Measurements from ENCODE around the gene FJX1. TPM values are rescaled to one million over a fixed set of nuclear protein-coding genes. Genes with fewer than 3 reads are reported as not detected.

Gene FJX1
- 0.49 and 0.73 TPM in 2 replicates for total RNA-seq

GRCh38 chr11:35617687-35618496, at the start of gene FJX1:
FJX1 (plus strand) TSS chr11:35618460; CDS start chr11:35618637, 177 bp downstream.
- ATAC-seq (ENCODE audit: low read depth) (peak; percentile 33), DNase-seq (peak; percentile 15)
- no peak for TF ChIP-seq CTCF (IDR thresholded peaks at IDR 0.05)
- no peaks in the 10 kb centered on the region for H3K9me3 Mint-ChIP-seq
- H3K27ac Mint-ChIP-seq = no peak within 1 kb of the TSS
- intact Hi-C loops (cut with micrococcal nuclease) = loop anchor here (2.0 to 5.0 kb wide), 3 partner anchors 534 to 1129 kb away; no protein-coding TSS in a partner anchor
- peaks cover 12% of the 10 kb centered on the region for H3K4me1 Mint-ChIP-seq
- peaks cover 47% of the 10 kb centered on the region for H3K27me3 Mint-ChIP-seq
- CTCF ChIA-PET = interaction anchor here (1.0 to 3.7 kb wide), 2 partner anchors 514 to 649 kb away, joined by 3 to 20 read pairs; no protein-coding TSS in a partner anchor
- POLR2A ChIA-PET = no interaction called here
- no peaks in the 10 kb centered on the region for H3K36me3 Mint-ChIP-seq (ENCODE audit: low read depth)
- peak within 1 kb of the TSS; percentile 79 for H3K4me3 Mint-ChIP-seq

DNA sequence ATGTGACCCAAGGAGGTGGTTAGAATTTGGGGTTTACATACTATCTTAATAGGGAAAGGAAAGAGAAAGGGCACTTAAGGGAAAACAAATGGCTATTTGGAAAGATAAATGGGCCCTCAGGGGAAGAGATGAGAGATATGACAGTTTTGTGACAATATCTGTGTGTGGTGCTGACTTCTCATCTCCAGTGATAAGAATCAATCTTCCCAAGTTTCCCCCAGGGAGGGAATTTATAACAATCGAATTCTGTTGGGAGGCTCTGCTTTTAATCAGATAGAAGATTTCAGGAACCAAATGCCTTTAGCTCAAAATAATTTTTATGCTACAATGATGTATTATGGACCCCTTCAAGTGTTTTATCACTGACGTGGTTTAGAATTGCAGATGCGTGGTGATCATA, 46.6 kb upstream of the FJX1 start:
- CTCF ChIA-PET = no interaction called here
- no peak for TF ChIP-seq CTCF (IDR thresholded peaks at IDR 0.05)

DNA sequence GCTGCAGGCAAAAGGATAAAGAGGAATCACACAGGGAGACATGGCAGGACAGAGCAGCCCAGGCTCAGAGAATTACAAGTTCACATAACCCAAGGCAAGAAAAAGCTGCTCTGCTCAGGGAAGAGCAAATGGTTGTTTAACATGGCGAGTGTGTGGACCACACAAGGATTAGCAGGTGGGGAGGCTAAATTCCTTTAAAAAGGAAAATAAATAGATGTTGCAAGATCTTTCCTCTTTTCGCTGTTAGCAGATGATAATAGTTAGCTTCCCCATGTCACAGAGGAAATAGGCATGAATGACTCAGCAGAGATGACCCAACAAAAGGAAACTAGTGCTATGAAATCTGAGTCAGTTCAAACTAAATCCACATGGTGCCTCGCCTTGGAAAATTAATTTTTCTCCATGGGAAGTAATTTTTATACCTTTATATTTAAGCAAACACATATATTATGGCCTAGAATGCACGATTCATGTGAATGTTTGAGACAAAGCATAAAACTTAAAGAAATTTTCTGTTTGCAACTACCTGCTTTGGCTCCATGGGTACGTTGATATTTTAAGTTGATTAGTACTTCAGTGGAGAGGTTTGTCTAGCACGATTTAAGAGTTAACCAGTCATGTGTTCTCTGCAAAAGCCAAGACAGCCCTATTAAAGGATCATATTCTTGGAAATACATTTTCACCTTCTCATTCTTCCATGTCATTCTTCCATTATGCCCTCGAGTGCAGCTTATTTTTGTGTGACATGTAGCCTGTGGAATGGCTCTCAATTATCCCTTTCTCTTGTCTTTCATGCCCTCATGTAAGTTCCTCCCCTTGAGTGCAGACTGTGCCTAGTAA, 38.5 kb upstream of the FJX1 start:
- H3K36me3 Mint-ChIP-seq (ENCODE audit: low read depth) = no peaks in the 10 kb centered on the region
- no peak for TF ChIP-seq CTCF (IDR thresholded peaks at IDR 0.05)
- ATAC-seq (ENCODE audit: low read depth) (no peak), DNase-seq (no peak)
- H3K9me3 Mint-ChIP-seq = no peaks in the 10 kb centered on the region
- ChIA-PET CTCF (no interaction called here), POLR2A (no interaction called here)
- no peaks in the 10 kb centered on the region for H3K4me1 Mint-ChIP-seq
- peaks cover 23% of the 10 kb centered on the region for H3K27me3 Mint-ChIP-seq
- intact Hi-C loops (cut with micrococcal nuclease) = no loop called here
- H3K27ac Mint-ChIP-seq = no peak overlapping the region
- H3K4me3 Mint-ChIP-seq = no peak overlapping the region

More for the DNA sequence above, 46.6 kb upstream of the FJX1 start:
- POLR2A ChIA-PET = no interaction called here
- ATAC-seq (ENCODE audit: low read depth) (no peak), DNase-seq (no peak)
- no peaks in the 10 kb centered on the region for H3K4me1 Mint-ChIP-seq
- H3K4me3 Mint-ChIP-seq = no peak overlapping the region
- H3K27ac Mint-ChIP-seq = no peak overlapping the region
- H3K27me3 Mint-ChIP-seq = peaks cover 10% of the 10 kb centered on the region
- H3K9me3 Mint-ChIP-seq = peaks cover 15% of the 10 kb centered on the region
- no peaks in the 10 kb centered on the region for H3K36me3 Mint-ChIP-seq (ENCODE audit: low read depth)
- intact Hi-C loops (cut with micrococcal nuclease) = no loop called here

- peaks cover 29% of the 10 kb centered on the region for H3K27me3 Mint-ChIP-seq
- no peak for TF ChIP-seq CTCF (IDR thresholded peaks at IDR 0.05)
- H3K4me1 Mint-ChIP-seq = no peaks in the 10 kb centered on the region
- ChIA-PET POLR2A (no interaction called here), CTCF (no interaction called here)
- intact Hi-C loops (cut with micrococcal nuclease) = no loop called here
- DNase-seq (no peak), ATAC-seq (ENCODE audit: low read depth) (no peak)
- H3K4me3 Mint-ChIP-seq = no peak overlapping the region
- no peaks in the 10 kb centered on the region for H3K9me3 Mint-ChIP-seq
- H3K27ac Mint-ChIP-seq = no peak overlapping the region
- no peaks in the 10 kb centered on the region for H3K36me3 Mint-ChIP-seq (ENCODE audit: low read depth)
Observed at GRCh38 chr11:35580397-35580781, 37.9 kb upstream of the FJX1 start.

DNA sequence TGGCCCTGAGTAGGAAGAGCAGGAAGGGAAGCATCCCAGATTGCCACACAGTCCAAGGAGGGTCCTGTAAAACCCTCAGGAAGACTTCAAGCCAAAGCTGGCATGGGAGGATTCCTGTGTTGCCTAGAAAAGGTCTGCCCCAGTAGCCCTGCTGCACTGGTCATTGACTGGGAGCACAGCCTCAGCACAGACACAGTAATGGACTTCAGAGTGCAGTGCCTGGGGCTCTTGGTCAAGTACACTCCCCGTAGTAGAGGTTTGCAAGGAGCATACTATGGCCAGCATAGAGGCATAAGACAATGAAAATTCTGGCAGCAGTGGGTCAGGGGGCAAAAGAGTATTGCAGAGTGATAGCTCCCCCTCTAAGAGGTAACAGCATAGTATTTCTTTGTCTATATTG, 36.2 kb upstream of the FJX1 start:
- Mint-ChIP-seq H3K9me3 (no peaks in the 10 kb centered on the region), H3K36me3 (ENCODE audit: low read depth) (no peaks in the 10 kb centered on the region), H3K4me1 (no peaks in the 10 kb centered on the region), H3K27ac (no peak overlapping the region), H3K27me3 (peaks cover 29% of the 10 kb centered on the region), H3K4me3 (no peak overlapping the region)
- POLR2A ChIA-PET = no interaction called here
- CTCF ChIA-PET = no interaction called here
- ATAC-seq (ENCODE audit: low read depth) (no peak), DNase-seq (no peak)
- intact Hi-C loops (cut with micrococcal nuclease) = no loop called here
- TF ChIP-seq CTCF (IDR thresholded peaks at IDR 0.05) = no peak

Measured in activated B cell treated with CpG ODN at 0.5 μM for 24 hours (primary cell).